Keratinocyte (primary cell): ENCODE data around the gene ZNF701.
A peak's percentile ranks its signal among the peaks of the same experiment; 100 is the strongest.

ENCODE experiments used
- EZH2 ChIP-seq: IDR thresholded peaks from one replicate; pipeline ENCODE4 v1.6.1; 2012; ENCODE audit warnings: inconsistent platforms, mild to moderate bottlenecking, low read length, moderate library complexity
- TF ChIP-seq, protein P1 (sequence below), 3 experiments: IDR thresholded peaks in 1 of 3; conservative IDR thresholded peaks in 1 of 3; optimal IDR thresholded peaks in 1 of 3; 2 replicates in 2 of 3; 3 replicates in 1 of 3; pipeline versions ENCODE3 to v1.5.1; 2011; ENCODE audit warnings: low read length in 3 of 3, mild to moderate bottlenecking in 3 of 3, moderate library complexity in 2 of 3, control low read depth in 1 of 3, inconsistent platforms in 1 of 3; ENCODE audit not compliant: insufficient read depth in 2 of 3; ENCODE audit errors: extremely low read depth in 1 of 3

- TF ChIP-seq, protein P1, sequence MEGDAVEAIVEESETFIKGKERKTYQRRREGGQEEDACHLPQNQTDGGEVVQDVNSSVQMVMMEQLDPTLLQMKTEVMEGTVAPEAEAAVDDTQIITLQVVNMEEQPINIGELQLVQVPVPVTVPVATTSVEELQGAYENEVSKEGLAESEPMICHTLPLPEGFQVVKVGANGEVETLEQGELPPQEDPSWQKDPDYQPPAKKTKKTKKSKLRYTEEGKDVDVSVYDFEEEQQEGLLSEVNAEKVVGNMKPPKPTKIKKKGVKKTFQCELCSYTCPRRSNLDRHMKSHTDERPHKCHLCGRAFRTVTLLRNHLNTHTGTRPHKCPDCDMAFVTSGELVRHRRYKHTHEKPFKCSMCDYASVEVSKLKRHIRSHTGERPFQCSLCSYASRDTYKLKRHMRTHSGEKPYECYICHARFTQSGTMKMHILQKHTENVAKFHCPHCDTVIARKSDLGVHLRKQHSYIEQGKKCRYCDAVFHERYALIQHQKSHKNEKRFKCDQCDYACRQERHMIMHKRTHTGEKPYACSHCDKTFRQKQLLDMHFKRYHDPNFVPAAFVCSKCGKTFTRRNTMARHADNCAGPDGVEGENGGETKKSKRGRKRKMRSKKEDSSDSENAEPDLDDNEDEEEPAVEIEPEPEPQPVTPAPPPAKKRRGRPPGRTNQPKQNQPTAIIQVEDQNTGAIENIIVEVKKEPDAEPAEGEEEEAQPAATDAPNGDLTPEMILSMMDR (optimal IDR thresholded peaks at IDR 0.05 in 1 of 3, IDR thresholded peaks at IDR 0.05 in 1 of 3, conservative IDR thresholded peaks at IDR 0.05 in 1 of 3; ENCODE audit: extremely low read depth in 1 of 3, insufficient read depth in 2 of 3, low read length in 3 of 3): peak in 2 of 3 experiments; percentile 9 to 13
- TF ChIP-seq EZH2: no peak
Observed at GRCh38 chr19:52592301-52592700, 22.2 kb downstream of the ZNF701 start.
